Gastroesophageal sphincter (tissue), 4 donors: ENCODE data around the gene NRF1. TPM values are rescaled to one million over a fixed set of nuclear protein-coding genes. Genes with fewer than 3 reads are reported as not detected.

Experiments used
- ATAC-seq: fragments of 150-250 bp; one replicate; pipeline ENCODE4 v1.9.1; 2016; ENCODE audit warnings: mild to moderate bottlenecking, moderate library complexity
- H3K27ac ChIP-seq, 4 donors: fragments of 200-600 bp; sonication (generic) in 3 of 4; 1 replicate in 3 of 4; 2 replicates in 1 of 4; pipeline ENCODE4 v1.5.1; 2016 to 2019
- H3K27me3 ChIP-seq: fragments of 200-600 bp; sonication (generic); one replicate; pipeline ENCODE4 v1.5.1; 2019
- H3K36me3 ChIP-seq, 2 donors: fragments of 200-600 bp; sonication (generic); one replicate each; pipeline ENCODE4 v1.5.1; 2019; ENCODE audit warnings: control low read depth in 1 of 2
- H3K4me1 ChIP-seq, 3 donors: fragments of 200-600 bp; sonication (generic); 1 replicate in 2 of 3; 2 replicates in 1 of 3; pipeline ENCODE4 v1.5.1; 2016 to 2019; ENCODE audit warnings: control low read depth in 2 of 3
- H3K4me3 ChIP-seq, 2 donors: fragments of 200-600 bp; sonication (generic); one replicate each; pipeline ENCODE4 v1.5.1; 2019; ENCODE audit warnings: mild to moderate bottlenecking in 1 of 2, moderate library complexity in 1 of 2
- H3K9me3 ChIP-seq, 3 donors: fragments of 200-600 bp; sonication (generic); one replicate each; pipeline ENCODE4 v1.5.1; 2017 to 2019; ENCODE audit warnings: control low read depth in 2 of 3
- EP300 ChIP-seq: sonication (generic); formaldehyde crosslinking; IDR thresholded peaks from one replicate; pipeline ENCODE4 v1.6.1; 2017; ENCODE audit warnings: antibody characterized with exemption, mild to moderate bottlenecking
- POLR2A ChIP-seq, 2 donors: fragments of 450-650 bp; IDR thresholded peaks; one replicate each; pipeline ENCODE4 v1.6.1; 2017; ENCODE audit warnings: antibody characterized with exemption in 2 of 2, mild to moderate bottlenecking in 2 of 2, moderate library complexity in 1 of 2
- POLR2AphosphoS5 ChIP-seq: sonication (generic); formaldehyde crosslinking; IDR thresholded peaks from one replicate; pipeline ENCODE4 v1.6.1; 2017; ENCODE audit warnings: antibody characterized with exemption
- WGBS, 2 donors: methylation state at CpG; one replicate each; pipeline ENCODE4 v1.1.5; 2018; ENCODE audit warnings: low coverage in 1 of 2; 5-methylcytosine and 5-hydroxymethylcytosine counted together
- total RNA-seq, 4 donors: library from RNA; depleted of rRNA; stranded (reverse); fragments of >200 nt; gene quantifications; one replicate each; pipeline ENCODE4 v1.1.0, GENCODE V29; 2016
- TF ChIP-seq, protein P1 (sequence below), 4 experiments: fragments of 200-600 bp in 2 of 4; fragments of 450-650 bp in 2 of 4; sonication (generic) in 1 of 4; IDR thresholded peaks; one replicate each; pipeline ENCODE4 v1.5.1; 2017 to 2019; ENCODE audit warnings: antibody characterized with exemption in 4 of 4, mild to moderate bottlenecking in 2 of 4, moderate library complexity in 2 of 4

Gene NRF1
- total RNA-seq, 4 donors from 2014 or later = 7.8 to 20.5 (median 17.0) TPM

DNA sequence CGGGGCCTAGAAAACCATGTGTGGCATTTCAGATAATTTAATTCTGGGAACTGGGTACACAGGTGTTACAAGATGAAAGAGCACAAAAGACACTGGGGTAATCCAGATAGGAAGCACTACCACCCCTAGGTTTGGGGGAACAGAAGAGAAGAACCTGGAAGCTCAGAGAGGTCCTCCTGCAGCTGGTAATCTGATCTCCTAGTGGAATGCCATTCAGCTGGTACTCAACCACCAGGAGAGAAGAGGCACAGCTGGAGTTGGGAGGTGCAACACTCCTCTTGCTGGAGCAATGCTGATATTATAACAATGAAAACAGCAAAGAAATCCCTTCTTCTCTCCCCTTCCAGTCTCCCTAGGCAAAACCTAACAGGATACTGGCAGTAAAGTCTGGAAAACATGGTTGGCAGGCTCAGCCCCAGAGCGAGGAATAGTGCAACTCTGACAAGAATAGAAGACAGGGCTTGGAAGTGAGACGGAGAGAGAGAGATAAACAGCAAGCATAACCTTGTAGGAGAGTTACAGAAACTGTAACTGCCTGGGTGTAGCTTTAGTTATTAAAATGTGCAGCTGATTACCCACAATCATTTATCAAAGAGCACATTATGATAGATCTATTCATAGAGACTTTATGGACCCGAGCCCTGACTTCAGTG is 35.0 kb downstream of the NRF1 start:
- Histone ChIP-seq H3K27me3 (no peaks in the 10 kb centered on the region), H3K4me3 (no peak overlapping the region), H3K27ac (no peak overlapping the region), H3K9me3 (no peaks in the 10 kb centered on the region), H3K36me3 (peaks cover 0 to 9% of the 10 kb centered on the region in 2 donors), H3K4me1 (peaks cover 0 to 20% (median 0%) of the 10 kb centered on the region in 3 donors)
- WGBS, 2 donors = 53 to 63% methylated on average over 3 to 4 of the region's 4 CpGs
- no peak for ATAC-seq
- TF ChIP-seq POLR2AphosphoS5 (no peak), POLR2A (IDR thresholded peaks at IDR 0.05) (no peak), EP300 (no peak)
- TF ChIP-seq, protein P1, sequence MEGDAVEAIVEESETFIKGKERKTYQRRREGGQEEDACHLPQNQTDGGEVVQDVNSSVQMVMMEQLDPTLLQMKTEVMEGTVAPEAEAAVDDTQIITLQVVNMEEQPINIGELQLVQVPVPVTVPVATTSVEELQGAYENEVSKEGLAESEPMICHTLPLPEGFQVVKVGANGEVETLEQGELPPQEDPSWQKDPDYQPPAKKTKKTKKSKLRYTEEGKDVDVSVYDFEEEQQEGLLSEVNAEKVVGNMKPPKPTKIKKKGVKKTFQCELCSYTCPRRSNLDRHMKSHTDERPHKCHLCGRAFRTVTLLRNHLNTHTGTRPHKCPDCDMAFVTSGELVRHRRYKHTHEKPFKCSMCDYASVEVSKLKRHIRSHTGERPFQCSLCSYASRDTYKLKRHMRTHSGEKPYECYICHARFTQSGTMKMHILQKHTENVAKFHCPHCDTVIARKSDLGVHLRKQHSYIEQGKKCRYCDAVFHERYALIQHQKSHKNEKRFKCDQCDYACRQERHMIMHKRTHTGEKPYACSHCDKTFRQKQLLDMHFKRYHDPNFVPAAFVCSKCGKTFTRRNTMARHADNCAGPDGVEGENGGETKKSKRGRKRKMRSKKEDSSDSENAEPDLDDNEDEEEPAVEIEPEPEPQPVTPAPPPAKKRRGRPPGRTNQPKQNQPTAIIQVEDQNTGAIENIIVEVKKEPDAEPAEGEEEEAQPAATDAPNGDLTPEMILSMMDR (IDR thresholded peaks at IDR 0.05) = no peak

DNA sequence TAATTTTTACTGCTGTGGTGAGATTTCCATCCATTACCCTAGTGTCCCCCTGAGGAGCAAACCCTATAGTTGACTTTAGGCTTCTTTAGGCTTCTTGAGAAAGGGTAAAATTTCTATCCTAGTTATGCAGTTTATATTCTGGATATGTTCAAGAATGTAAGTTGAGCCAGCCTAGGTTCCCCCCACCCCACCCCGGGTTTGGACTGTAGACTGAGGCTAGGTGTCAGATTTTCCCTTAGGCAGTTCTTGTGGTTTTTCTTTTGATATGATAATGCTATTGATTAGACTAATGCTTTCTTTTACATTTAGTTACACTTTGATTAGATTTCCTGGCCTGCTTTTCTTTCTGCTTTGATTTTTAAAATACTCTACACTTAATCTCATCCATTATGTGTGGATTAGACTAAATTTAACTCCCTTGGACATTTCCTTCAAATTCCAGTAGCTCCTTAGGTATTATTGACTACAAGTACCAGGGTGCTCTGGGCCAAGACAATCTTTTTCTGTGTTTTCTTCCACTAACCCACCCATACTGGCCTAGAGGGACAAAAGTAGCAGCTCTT is 37.7 kb downstream of the NRF1 start:
- no peak for ATAC-seq
- Histone ChIP-seq H3K36me3 (peaks cover 0 to 4% of the 10 kb centered on the region in 2 donors), H3K4me1 (peaks cover 0 to 4% (median 0%) of the 10 kb centered on the region in 3 donors), H3K9me3 (no peaks in the 10 kb centered on the region), H3K4me3 (no peak overlapping the region), H3K27ac (no peak overlapping the region), H3K27me3 (no peaks in the 10 kb centered on the region)
- WGBS, 2 donors = 67 to 100% methylated on average over 1 of the region's 1 CpG
- TF ChIP-seq POLR2AphosphoS5 (no peak), POLR2A (IDR thresholded peaks at IDR 0.05) (no peak), EP300 (no peak)
- TF ChIP-seq, protein P1 (IDR thresholded peaks at IDR 0.05) = no peak

DNA sequence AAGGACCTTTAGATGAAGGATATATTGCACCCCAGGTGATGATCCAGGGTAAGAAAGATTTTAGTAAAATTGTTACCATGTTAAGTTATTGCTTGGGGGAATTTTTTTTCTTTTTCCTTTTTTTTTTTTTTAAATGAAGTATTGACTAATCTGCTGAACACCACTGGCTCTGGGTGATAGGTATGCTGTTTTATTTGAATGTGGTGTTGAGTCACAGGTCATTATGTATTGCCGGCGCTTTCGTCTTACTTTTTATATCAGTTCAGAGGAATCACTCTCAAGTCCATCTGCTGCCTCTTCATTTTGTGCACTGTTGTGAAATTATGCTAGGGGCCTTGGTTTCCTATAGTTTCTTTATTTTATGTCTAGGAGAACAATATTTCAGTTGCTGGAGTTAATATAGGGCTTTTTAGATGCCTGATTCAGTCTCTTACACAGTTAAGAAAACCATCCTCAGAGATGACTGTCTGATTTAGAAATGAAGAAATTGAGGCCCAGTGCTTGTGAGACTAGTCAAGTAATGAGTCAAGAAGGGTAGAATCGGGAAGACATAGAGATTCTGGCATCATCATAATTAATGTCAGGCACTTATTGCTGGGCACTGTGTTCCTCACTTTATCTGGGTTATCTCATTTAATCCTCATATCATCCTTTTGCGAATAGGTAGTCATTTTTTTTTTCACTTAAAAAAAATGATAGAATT is 38.7 kb downstream of the NRF1 start:
- Histone ChIP-seq H3K27ac (no peak overlapping the region), H3K36me3 (peaks cover 0 to 4% of the 10 kb centered on the region in 2 donors), H3K27me3 (no peaks in the 10 kb centered on the region), H3K9me3 (no peaks in the 10 kb centered on the region), H3K4me1 (no peaks in the 10 kb centered on the region), H3K4me3 (no peak overlapping the region)
- TF ChIP-seq POLR2AphosphoS5 (no peak), POLR2A (IDR thresholded peaks at IDR 0.05) (no peak), EP300 (no peak)
- TF ChIP-seq, protein P1 (IDR thresholded peaks at IDR 0.05) = no peak
- no peak for ATAC-seq
- WGBS, 2 donors = 94 to 96% methylated on average over 5 of the region's 5 CpGs

DNA sequence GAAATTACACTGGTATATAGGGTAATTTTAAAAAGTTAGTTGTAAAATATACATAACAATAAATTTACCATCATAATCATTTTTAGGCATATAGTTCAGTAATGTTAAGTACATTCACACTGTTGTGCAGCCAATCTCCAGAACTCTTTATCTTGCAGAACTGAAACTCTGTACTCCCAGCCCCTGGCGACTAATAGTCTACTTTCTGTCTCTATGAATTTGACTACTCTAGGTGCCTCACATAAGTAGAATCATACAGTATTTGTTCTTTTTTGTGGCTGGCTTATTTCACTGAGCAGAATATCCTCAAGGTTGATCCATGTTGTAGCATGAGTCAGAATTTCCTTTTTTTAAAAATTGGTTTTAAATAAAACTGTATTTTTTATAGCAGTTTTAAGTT is 41.4 kb downstream of the NRF1 start:
- TF ChIP-seq, protein P1 (IDR thresholded peaks at IDR 0.05) = no peak
- no peak for TF ChIP-seq POLR2AphosphoS5
- no peak for TF ChIP-seq EP300
- TF ChIP-seq POLR2A (IDR thresholded peaks at IDR 0.05) = no peak

More for the DNA sequence above, 41.4 kb downstream of the NRF1 start:
- no peaks in the 10 kb centered on the region for H3K9me3 ChIP-seq
- no peaks in the 10 kb centered on the region for H3K27me3 ChIP-seq
- no peak overlapping the region for H3K4me3 ChIP-seq
- WGBS, 2 donors = 80 to 93% methylated on average over 1 of the region's 1 CpG
- H3K4me1 ChIP-seq = peaks cover 0 to 6% (median 0%) of the 10 kb centered on the region in 3 donors
- ATAC-seq = no peak
- H3K27ac ChIP-seq = no peak overlapping the region
- peaks cover 0 to 8% of the 10 kb centered on the region in 2 donors for H3K36me3 ChIP-seq
